Hematopoietic multipotent progenitor cell treated with erythropoietin and hydrocortisone succinate and interleukin-3 and kit ligand, for 8 days (in vitro differentiated cells): Measurements from ENCODE around the gene CMYA5.
"Not testable (repeated sequence)": the region's sequence is repeated elsewhere in the genome, so short reads cannot be mapped to it uniquely, and the experiment has no call there.

Experiments
- DNase-seq: peaks from one replicate; pipeline ENCODE4 v3.0.0-alpha.2; 2015

CMYA5 gene

GRCh38 chr5:79689541-79690466, at the start of gene CMYA5:
Gene CMYA5, plus strand, starts transcription at chr5:79689836. Its CDS starts 72 bp downstream, at chr5:79689908.
- DNase-seq: no peak

GRCh38 chr5:79640571-79641055, 49.0 kb upstream of the CMYA5 start:
- no peak for DNase-seq

- no peak for DNase-seq
These were observed 48.2 kb upstream of the CMYA5 start for GRCh38 chr5:79641414-79641813.

- DNase-seq: no peak
These were observed 47.4 kb upstream of the CMYA5 start for GRCh38 chr5:79642210-79642609.

GRCh38 chr5:79653843-79654242, 35.8 kb upstream of the CMYA5 start:
- DNase-seq: no peak

GRCh38 chr5:79663212-79663611, 26.4 kb upstream of the CMYA5 start:
- DNase-seq: no peak

- DNase-seq: no peak
These were observed 22.9 kb upstream of the CMYA5 start for GRCh38 chr5:79666758-79667157.

- no peak for DNase-seq
These were observed 17.2 kb upstream of the CMYA5 start for GRCh38 chr5:79672392-79672791.

- not testable (repeated sequence) for DNase-seq
These were observed 13.3 kb upstream of the CMYA5 start for GRCh38 chr5:79676354-79676753.

- not testable (repeated sequence) for DNase-seq
These were observed 7.5 kb upstream of the CMYA5 start for GRCh38 chr5:79682102-79682501.

GRCh38 chr5:79684782-79685181, 4.9 kb upstream of the CMYA5 start:
- no peak for DNase-seq

- no peak for DNase-seq
These were observed 4.0 kb upstream of the CMYA5 start for GRCh38 chr5:79685627-79686026.

- no peak for DNase-seq
These were observed 2.8 kb upstream of the CMYA5 start for GRCh38 chr5:79686799-79687198.

- DNase-seq: no peak
These were observed 1.7 kb upstream of the CMYA5 start for GRCh38 chr5:79687889-79688288.

GRCh38 chr5:79691007-79691406, 1.4 kb downstream of the CMYA5 start:
- DNase-seq: no peak

GRCh38 chr5:79692596-79692995, 3.0 kb downstream of the CMYA5 start:
- DNase-seq: no peak

- DNase-seq: no peak
These were observed 4.5 kb downstream of the CMYA5 start for GRCh38 chr5:79694183-79694582.

- DNase-seq: peak; percentile 73
These were observed 5.0 kb downstream of the CMYA5 start for GRCh38 chr5:79694652-79695051.

- no peak for DNase-seq
These were observed 5.9 kb downstream of the CMYA5 start for GRCh38 chr5:79695526-79695925.

- DNase-seq: peak; percentile 84
These were observed 7.9 kb downstream of the CMYA5 start for GRCh38 chr5:79697222-79698170.

- DNase-seq: no peak
These were observed 10.2 kb downstream of the CMYA5 start for GRCh38 chr5:79699763-79700400.

GRCh38 chr5:79702606-79703380, 13.2 kb downstream of the CMYA5 start:
- peak; percentile 32 for DNase-seq
